Calu3 (cell line): ENCODE measurements around the gene PDE1C. TPM values are rescaled to one million over a fixed set of nuclear protein-coding genes. Genes with fewer than 3 reads are reported as not detected.

Experiments
- BruUV-seq: library from RNA; stranded (reverse); fragments of 400-500 nt; replicated peaks from 2 replicates; lab custom pipeline; 2021; lab: Mats Ljungman, UMichigan
- CTCF ChIA-PET: fragments of 300-600 bp; sonication (Branson Sonifier 250); formaldehyde crosslinking; loops from one replicate; lab custom pipeline; 2022; ENCODE audit warnings: antibody characterized with exemption; lab: Charles Lee
- DNase-seq: peaks from one replicate; pipeline ENCODE4 v3.0.0; 2022
- H3K27ac Mint-ChIP-seq: one replicate; pipeline ENCODE4 v1.8.0; 2022; ENCODE audit warnings: mixed read lengths; ENCODE audit not compliant: unreplicated experiment
- H3K27me3 Mint-ChIP-seq: one replicate; pipeline ENCODE4 v1.8.0; 2022; ENCODE audit warnings: mixed read lengths; ENCODE audit not compliant: unreplicated experiment
- H3K36me3 Mint-ChIP-seq: one replicate; pipeline ENCODE4 v1.8.0; 2022; ENCODE audit warnings: mild to moderate bottlenecking, moderate library complexity, mixed read lengths; ENCODE audit not compliant: insufficient read depth, unreplicated experiment
- H3K4me1 Mint-ChIP-seq: one replicate; pipeline ENCODE4 v1.8.0; 2022; ENCODE audit warnings: mild to moderate bottlenecking, low read depth, mixed read lengths; ENCODE audit not compliant: unreplicated experiment
- H3K4me3 Mint-ChIP-seq: one replicate; pipeline ENCODE4 v1.8.0; 2022; ENCODE audit warnings: mild to moderate bottlenecking, low read depth, moderate library complexity, mixed read lengths; ENCODE audit not compliant: unreplicated experiment
- H3K9me3 Mint-ChIP-seq: one replicate; pipeline ENCODE4 v1.8.0; 2022; ENCODE audit warnings: low read depth, mixed read lengths; ENCODE audit not compliant: unreplicated experiment
- intact Hi-C: fragments of 100-400 bp; cut with micrococcal nuclease; formaldehyde crosslinking; loops from one replicate; pipeline ENCODE4 v1.10.0; 2022; ENCODE audit not compliant: unreplicated experiment
- total RNA-seq: library from RNA; stranded (reverse); gene quantifications from 2 replicates; pipeline ENCODE4 v1.2.3, GENCODE V29; 2022
- TF ChIP-seq, protein P1 (sequence below): fragments of 200-600 bp; IDR thresholded peaks from one replicate; pipeline ENCODE4 v1.8.0; 2022; ENCODE audit warnings: antibody characterized with exemption; ENCODE audit not compliant: unreplicated experiment

The PDE1C gene
- total RNA-seq, 1 experiment from 2014 or later = 34.0 TPM

DNA sequence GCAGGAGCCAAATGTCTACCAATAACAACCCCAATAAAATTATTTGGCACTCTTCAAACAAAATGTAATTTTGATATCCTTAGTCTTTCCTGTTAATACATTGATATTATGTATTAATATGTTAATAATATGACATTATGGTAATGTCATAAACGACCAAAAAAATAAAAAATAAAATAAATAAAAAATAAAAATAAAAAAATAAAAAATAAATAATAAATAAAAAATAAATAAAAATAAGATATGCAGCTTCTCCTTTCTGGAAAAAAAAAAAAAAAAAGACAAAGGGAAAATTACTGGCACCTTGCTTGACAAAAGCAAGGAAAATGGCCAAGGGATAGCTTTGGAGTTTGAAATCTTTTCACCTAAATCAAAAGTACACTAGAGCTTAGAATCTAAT is 214.7 kb downstream of the PDE1C start:
- TF ChIP-seq, protein P1, sequence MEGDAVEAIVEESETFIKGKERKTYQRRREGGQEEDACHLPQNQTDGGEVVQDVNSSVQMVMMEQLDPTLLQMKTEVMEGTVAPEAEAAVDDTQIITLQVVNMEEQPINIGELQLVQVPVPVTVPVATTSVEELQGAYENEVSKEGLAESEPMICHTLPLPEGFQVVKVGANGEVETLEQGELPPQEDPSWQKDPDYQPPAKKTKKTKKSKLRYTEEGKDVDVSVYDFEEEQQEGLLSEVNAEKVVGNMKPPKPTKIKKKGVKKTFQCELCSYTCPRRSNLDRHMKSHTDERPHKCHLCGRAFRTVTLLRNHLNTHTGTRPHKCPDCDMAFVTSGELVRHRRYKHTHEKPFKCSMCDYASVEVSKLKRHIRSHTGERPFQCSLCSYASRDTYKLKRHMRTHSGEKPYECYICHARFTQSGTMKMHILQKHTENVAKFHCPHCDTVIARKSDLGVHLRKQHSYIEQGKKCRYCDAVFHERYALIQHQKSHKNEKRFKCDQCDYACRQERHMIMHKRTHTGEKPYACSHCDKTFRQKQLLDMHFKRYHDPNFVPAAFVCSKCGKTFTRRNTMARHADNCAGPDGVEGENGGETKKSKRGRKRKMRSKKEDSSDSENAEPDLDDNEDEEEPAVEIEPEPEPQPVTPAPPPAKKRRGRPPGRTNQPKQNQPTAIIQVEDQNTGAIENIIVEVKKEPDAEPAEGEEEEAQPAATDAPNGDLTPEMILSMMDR = no peak
- intact Hi-C loops = no loop called here
- no peak for DNase-seq
- Mint-ChIP-seq H3K36me3 (no peaks in the 10 kb centered on the region), H3K9me3 (no peaks in the 10 kb centered on the region), H3K4me1 (peaks cover 2% of the 10 kb centered on the region), H3K4me3 (no peak overlapping the region), H3K27ac (no peak overlapping the region), H3K27me3 (no peaks in the 10 kb centered on the region)
- CTCF ChIA-PET = interaction anchor here (0.7 kb wide), 2 partner anchors 180 to 302 kb away, joined by 4 to 7 read pairs; no protein-coding TSS in a partner anchor
- BruUV-seq = no TSS peak

- H3K27me3 Mint-ChIP-seq = no peaks in the 10 kb centered on the region
- H3K4me3 Mint-ChIP-seq = no peak overlapping the region
- no peaks in the 10 kb centered on the region for H3K36me3 Mint-ChIP-seq
- no peak for DNase-seq
- H3K4me1 Mint-ChIP-seq = no peaks in the 10 kb centered on the region
- no peak overlapping the region for H3K27ac Mint-ChIP-seq
- H3K9me3 Mint-ChIP-seq = no peaks in the 10 kb centered on the region
- intact Hi-C loops = no loop called here
- CTCF ChIA-PET = interaction anchor here (0.6 kb wide), 2 partner anchors 24 to 105 kb away, joined by 3 read pairs; no protein-coding TSS in a partner anchor
- TF ChIP-seq, protein P1 = no peak
- BruUV-seq = no TSS peak
Measured at GRCh38 chr7:31853380-31853779, 216.8 kb downstream of the PDE1C start.

GRCh38 chr7:31852462-31852861 is 217.7 kb downstream of the PDE1C start:
- TF ChIP-seq, protein P1 = no peak
- BruUV-seq = no TSS peak
- H3K27me3 Mint-ChIP-seq = no peaks in the 10 kb centered on the region
- intact Hi-C loops = no loop called here
- no peak for DNase-seq
- H3K27ac Mint-ChIP-seq = no peak overlapping the region
- no peaks in the 10 kb centered on the region for H3K36me3 Mint-ChIP-seq
- CTCF ChIA-PET = no interaction called here
- no peaks in the 10 kb centered on the region for H3K4me1 Mint-ChIP-seq
- H3K9me3 Mint-ChIP-seq = no peaks in the 10 kb centered on the region
- no peak overlapping the region for H3K4me3 Mint-ChIP-seq

DNA sequence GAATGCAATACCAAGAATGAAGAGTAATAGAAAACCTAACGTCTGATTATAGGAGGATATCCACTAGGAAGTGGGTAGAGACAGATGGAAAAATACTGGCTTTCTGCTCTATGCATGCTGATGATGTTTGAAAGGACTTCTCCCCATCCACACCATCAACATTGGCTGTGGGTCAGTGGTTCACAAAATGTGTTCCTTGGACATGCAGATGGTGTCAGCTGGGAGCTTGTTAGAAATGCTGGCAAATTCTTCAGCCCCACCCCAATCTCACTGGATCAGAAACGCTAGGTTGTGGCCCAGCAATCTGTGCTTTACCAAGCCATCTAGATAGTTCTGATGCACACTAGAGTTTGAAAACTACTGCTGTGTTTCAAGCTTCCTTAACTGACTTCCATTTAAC is 219.1 kb downstream of the PDE1C start:
- TF ChIP-seq, protein P1 = no peak
- BruUV-seq = no TSS peak
- H3K4me3 Mint-ChIP-seq = no peak overlapping the region
- no peak overlapping the region for H3K27ac Mint-ChIP-seq
- intact Hi-C loops = no loop called here
- H3K4me1 Mint-ChIP-seq = no peaks in the 10 kb centered on the region
- CTCF ChIA-PET = interaction anchor here (0.6 kb wide), 1 partner anchor 46 kb away, joined by 4 read pairs; no protein-coding TSS in a partner anchor
- no peaks in the 10 kb centered on the region for H3K27me3 Mint-ChIP-seq
- no peak for DNase-seq
- no peaks in the 10 kb centered on the region for H3K36me3 Mint-ChIP-seq
- H3K9me3 Mint-ChIP-seq = no peaks in the 10 kb centered on the region
